Loucy (cell line): Measurements from ENCODE around the gene NPPA.

Experiments used
- EZH2phosphoT487 ChIP-seq: fragments of 200-600 bp; IDR thresholded peaks from 2 replicates; pipeline ENCODE4 v1.6.1; 2018; ENCODE audit warnings: antibody characterized with exemption, mild to moderate bottlenecking, moderate library complexity, borderline replicate concordance
- TF ChIP-seq, protein P1 (sequence below): fragments of 200-600 bp; sonication (generic); conservative IDR thresholded peaks from 2 replicates; pipeline ENCODE4 v1.5.1; 2014; ENCODE audit warnings: mild to moderate bottlenecking, antibody characterized with exemption, low read length

DNA sequence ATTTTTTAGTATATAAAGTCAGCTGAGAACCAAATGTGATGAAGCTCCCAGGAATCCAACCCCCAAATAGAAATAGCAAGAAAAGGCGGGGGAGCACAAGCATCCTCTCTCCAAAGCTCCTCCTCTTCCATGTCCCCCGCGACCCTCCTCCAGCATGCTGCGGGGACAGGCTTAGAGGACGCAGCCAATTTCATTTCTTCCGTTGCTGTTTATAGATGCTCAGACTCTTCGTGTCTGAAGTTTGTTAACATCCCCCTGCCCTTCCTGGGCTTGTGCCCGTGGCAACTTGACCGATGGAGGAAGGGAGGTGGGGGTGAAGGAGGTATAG lies 754 bp upstream of the NPPA start:
- TF ChIP-seq, protein P1, sequence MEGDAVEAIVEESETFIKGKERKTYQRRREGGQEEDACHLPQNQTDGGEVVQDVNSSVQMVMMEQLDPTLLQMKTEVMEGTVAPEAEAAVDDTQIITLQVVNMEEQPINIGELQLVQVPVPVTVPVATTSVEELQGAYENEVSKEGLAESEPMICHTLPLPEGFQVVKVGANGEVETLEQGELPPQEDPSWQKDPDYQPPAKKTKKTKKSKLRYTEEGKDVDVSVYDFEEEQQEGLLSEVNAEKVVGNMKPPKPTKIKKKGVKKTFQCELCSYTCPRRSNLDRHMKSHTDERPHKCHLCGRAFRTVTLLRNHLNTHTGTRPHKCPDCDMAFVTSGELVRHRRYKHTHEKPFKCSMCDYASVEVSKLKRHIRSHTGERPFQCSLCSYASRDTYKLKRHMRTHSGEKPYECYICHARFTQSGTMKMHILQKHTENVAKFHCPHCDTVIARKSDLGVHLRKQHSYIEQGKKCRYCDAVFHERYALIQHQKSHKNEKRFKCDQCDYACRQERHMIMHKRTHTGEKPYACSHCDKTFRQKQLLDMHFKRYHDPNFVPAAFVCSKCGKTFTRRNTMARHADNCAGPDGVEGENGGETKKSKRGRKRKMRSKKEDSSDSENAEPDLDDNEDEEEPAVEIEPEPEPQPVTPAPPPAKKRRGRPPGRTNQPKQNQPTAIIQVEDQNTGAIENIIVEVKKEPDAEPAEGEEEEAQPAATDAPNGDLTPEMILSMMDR: no peak
- TF ChIP-seq EZH2phosphoT487: no peak
